CD4-positive, alpha-beta T cell (primary cell): ENCODE measurements around the gene JMJD4. TPM values are rescaled to one million over a fixed set of nuclear protein-coding genes. Genes with fewer than 3 reads are reported as not detected.
A peak's percentile ranks its signal among the peaks of the same experiment; 100 is the strongest.

Source experiments
- ATAC-seq: fragments of 200-7000 bp; cut with Tn5 transposase; one replicate; pipeline ENCODE4 v1.10.0; 2022; ENCODE audit warnings: mild to moderate bottlenecking; ENCODE audit not compliant: poor library complexity
- CTCF ChIA-PET: fragments of 350-600 bp; sonication (Branson Sonifier 250); formaldehyde crosslinking; loops from one replicate; lab custom pipeline; 2021; ENCODE audit warnings: antibody characterized with exemption, inconsistent platforms; lab: Charles Lee
- POLR2A ChIA-PET: fragments of 350-600 bp; sonication (Branson Sonifier 250); formaldehyde crosslinking; loops from one replicate; lab custom pipeline; 2021; ENCODE audit warnings: antibody characterized with exemption, inconsistent platforms; lab: Charles Lee
- DNase-seq, 14 experiments: peaks; one replicate each; pipeline ENCODE4 v3.0.0-alpha.2; 2013 to 2020; ENCODE audit warnings: mixed read lengths in 2 of 14
- H3K27ac ChIP-seq, 2 donors: one replicate each; pipeline versions ENCODE4 v1.5.1 to v1.7.0; 2013; ENCODE audit warnings: low read length in 2 of 2, low read depth in 1 of 2, mild to moderate bottlenecking in 1 of 2
- H3K27me3 ChIP-seq, 2 experiments: 1 replicate in 1 of 2; 2 replicates in 1 of 2; pipeline versions ENCODE4 v1.6.1 to v1.7.0; 2013; ENCODE audit warnings: low read length in 2 of 2, control low read depth in 1 of 2, mild to moderate bottlenecking in 1 of 2, moderate library complexity in 1 of 2; ENCODE audit not compliant: insufficient read depth in 2 of 2, control insufficient read depth in 1 of 2
- H3K36me3 ChIP-seq: one replicate; pipeline ENCODE4 v1.6.1; 2013; ENCODE audit warnings: low read length, control low read depth; ENCODE audit not compliant: insufficient read depth
- H3K4me1 ChIP-seq: one replicate; pipeline ENCODE4 v1.6.1; 2013; ENCODE audit warnings: low read length, control low read depth; ENCODE audit not compliant: insufficient read depth
- H3K4me3 ChIP-seq: one replicate; pipeline ENCODE4 v1.5.1; 2013; ENCODE audit warnings: mild to moderate bottlenecking, low read length, moderate library complexity
- H3K9me3 ChIP-seq, 2 experiments: 1 replicate in 1 of 2; 2 replicates in 1 of 2; pipeline versions ENCODE4 v1.6.1 to v1.7.0; 2013; ENCODE audit warnings: low read length in 2 of 2, mild to moderate bottlenecking in 2 of 2, control low read depth in 1 of 2, moderate library complexity in 1 of 2; ENCODE audit not compliant: control insufficient read depth in 1 of 2, insufficient read depth in 1 of 2
- H3K27ac Mint-ChIP-seq: one replicate; pipeline ENCODE4 v1.8.0; 2020; ENCODE audit warnings: mixed read lengths
- H3K27me3 Mint-ChIP-seq: one replicate; pipeline ENCODE4 v1.8.0; 2021; ENCODE audit warnings: mixed read lengths
- H3K36me3 Mint-ChIP-seq: one replicate; pipeline ENCODE4 v1.8.0; 2021; ENCODE audit warnings: low read depth, mixed read lengths
- H3K4me1 Mint-ChIP-seq: one replicate; pipeline ENCODE4 v1.8.0; 2021; ENCODE audit warnings: low read depth, mixed read lengths
- H3K4me3 Mint-ChIP-seq: one replicate; pipeline ENCODE4 v1.8.0; 2020; ENCODE audit warnings: mild to moderate bottlenecking, mixed read lengths
- H3K9me3 Mint-ChIP-seq: one replicate; pipeline ENCODE4 v1.8.0; 2020; ENCODE audit warnings: mixed read lengths
- CTCF ChIP-seq: fragments of 200-600 bp; IDR thresholded peaks from one replicate; pipeline ENCODE4 v1.8.0; 2022; ENCODE audit warnings: antibody characterized with exemption, mild to moderate bottlenecking
- intact Hi-C, 2 experiments: fragments of 100-400 bp; cut with DNase I in 1 of 2; cut with micrococcal nuclease in 1 of 2; formaldehyde crosslinking; loops; one replicate each; pipeline versions ENCODE4 v1.15.1 to v1.9.0; 2023 to 2025; cut with DNase I, micrococcal nuclease
- total RNA-seq, 174 experiments: library from RNA in 2 of 174; stranded (reverse) in 2 of 174; gene quantifications; one replicate each; pipeline ENCODE4 v1.2.3 and lab custom pipeline; 2021 to 2026

JMJD4 gene
- total RNA-seq, 2 experiments from 2014 or later, result 11.4 to 11.9 TPM

- no peak for TF ChIP-seq CTCF
- Mint-ChIP-seq H3K9me3 (no peaks in the 10 kb centered on the region), H3K4me1 (peaks cover under 1% of the 10 kb centered on the region), H3K4me3 (no peak overlapping the region), H3K27me3 (no peaks in the 10 kb centered on the region), H3K27ac (no peak overlapping the region), H3K36me3 (peaks cover 9% of the 10 kb centered on the region)
- intact Hi-C loops, result loop anchor here in 1 of 2 experiments (10.0 kb wide), 1 partner anchor 494 kb away; no protein-coding TSS in a partner anchor
- Histone ChIP-seq H3K9me3 (no peaks in the 10 kb centered on the region), H3K36me3 (peaks cover 20% of the 10 kb centered on the region), H3K27ac (no peak overlapping the region), H3K27me3 (no peaks in the 10 kb centered on the region), H3K4me1 (no peaks in the 10 kb centered on the region), H3K4me3 (no peak overlapping the region)
- CTCF ChIA-PET, result no interaction called here
- POLR2A ChIA-PET, result no interaction called here
- ATAC-seq, result no peak
- DNase-seq, result peak in 1 of 14 experiments; percentile 24
These were observed 45.3 kb upstream of the JMJD4 start for GRCh38 chr1:227780101-227781044.

- intact Hi-C loops, result loop anchor here in 1 of 2 experiments (10.0 kb wide), 1 partner anchor 495 kb away; no protein-coding TSS in a partner anchor
- Mint-ChIP-seq H3K4me1 (peaks cover under 1% of the 10 kb centered on the region), H3K4me3 (no peak overlapping the region), H3K27me3 (no peaks in the 10 kb centered on the region), H3K9me3 (no peaks in the 10 kb centered on the region), H3K27ac (no peak overlapping the region), H3K36me3 (peaks cover 9% of the 10 kb centered on the region)
- no peak overlapping the region for H3K27ac ChIP-seq
- H3K4me3 ChIP-seq, result no peak overlapping the region
- peaks cover 2% of the 10 kb centered on the region for H3K4me1 ChIP-seq
- ATAC-seq, result no peak
- POLR2A ChIA-PET, result no interaction called here
- CTCF ChIA-PET, result no interaction called here
- H3K27me3 ChIP-seq, result no peaks in the 10 kb centered on the region
- DNase-seq, result peak in 1 of 14 experiments; percentile 11
- H3K36me3 ChIP-seq, result peaks cover 20% of the 10 kb centered on the region
- TF ChIP-seq CTCF, result no peak
- no peaks in the 10 kb centered on the region for H3K9me3 ChIP-seq
These were observed 44.6 kb upstream of the JMJD4 start for GRCh38 chr1:227779685-227780084.

- H3K27me3 ChIP-seq, result no peaks in the 10 kb centered on the region
- intact Hi-C loops, result no loop called here
- no peak overlapping the region for H3K4me3 ChIP-seq
- TF ChIP-seq CTCF, result no peak
- POLR2A ChIA-PET, result interaction anchor here (0.9 kb wide), 1 partner anchor 11 kb away, joined by 3 read pairs; no protein-coding TSS in a partner anchor
- Mint-ChIP-seq H3K27ac (no peak overlapping the region), H3K4me3 (no peak overlapping the region), H3K4me1 (peaks cover 7% of the 10 kb centered on the region), H3K9me3 (no peaks in the 10 kb centered on the region), H3K36me3 (peaks cover 15% of the 10 kb centered on the region), H3K27me3 (no peaks in the 10 kb centered on the region)
- no peaks in the 10 kb centered on the region for H3K9me3 ChIP-seq
- CTCF ChIA-PET, result no interaction called here
- no peak overlapping the region for H3K27ac ChIP-seq
- peaks cover 9% of the 10 kb centered on the region for H3K4me1 ChIP-seq
- no peak for ATAC-seq
- H3K36me3 ChIP-seq, result peaks cover 20% of the 10 kb centered on the region
- peak in 1 of 14 experiments; percentile 23 for DNase-seq
These were observed 43.9 kb upstream of the JMJD4 start for GRCh38 chr1:227779021-227779441.
